Subcutaneous abdominal adipose tissue (tissue), 5 donors: ENCODE results near the gene RPL10.

ENCODE experiments used
- H3K27ac ChIP-seq: one replicate; pipeline ENCODE4 v1.7.0; 2013; ENCODE audit warnings: low read depth, mild to moderate bottlenecking, inconsistent platforms, low read length, moderate library complexity
- H3K27me3 ChIP-seq, 5 donors: one replicate each; pipeline ENCODE4 v1.7.0; 2013; ENCODE audit warnings: low read length in 5 of 5, inconsistent platforms in 1 of 5; ENCODE audit not compliant: control insufficient read depth in 5 of 5, insufficient read depth in 4 of 5
- H3K36me3 ChIP-seq, 5 donors: one replicate each; pipeline ENCODE4 v1.7.0; 2013; ENCODE audit warnings: low read length in 5 of 5; ENCODE audit not compliant: control insufficient read depth in 5 of 5, insufficient read depth in 5 of 5
- H3K4me1 ChIP-seq, 5 donors: one replicate each; pipeline ENCODE4 v1.7.0; 2013; ENCODE audit warnings: low read length in 5 of 5, mild to moderate bottlenecking in 3 of 5, moderate library complexity in 1 of 5; ENCODE audit not compliant: control insufficient read depth in 5 of 5, insufficient read depth in 5 of 5
- H3K4me3 ChIP-seq, 5 donors: one replicate each; pipeline ENCODE4 v1.7.0; 2013; ENCODE audit warnings: low read length in 5 of 5, low read depth in 1 of 5
- H3K9ac ChIP-seq, 5 donors: one replicate each; pipeline ENCODE4 v1.7.0; 2013; ENCODE audit warnings: low read length in 5 of 5, mild to moderate bottlenecking in 4 of 5, moderate library complexity in 3 of 5
- H3K9me3 ChIP-seq, 5 donors: one replicate each; pipeline ENCODE4 v1.7.0; 2013; ENCODE audit warnings: low read length in 5 of 5; ENCODE audit not compliant: control insufficient read depth in 5 of 5
- donor health status: healthy.
- donor health status: healthy.
- donor health status: healthy.
- donor health status: healthy.
- donor health status: healthy.

The RPL10 gene

DNA sequence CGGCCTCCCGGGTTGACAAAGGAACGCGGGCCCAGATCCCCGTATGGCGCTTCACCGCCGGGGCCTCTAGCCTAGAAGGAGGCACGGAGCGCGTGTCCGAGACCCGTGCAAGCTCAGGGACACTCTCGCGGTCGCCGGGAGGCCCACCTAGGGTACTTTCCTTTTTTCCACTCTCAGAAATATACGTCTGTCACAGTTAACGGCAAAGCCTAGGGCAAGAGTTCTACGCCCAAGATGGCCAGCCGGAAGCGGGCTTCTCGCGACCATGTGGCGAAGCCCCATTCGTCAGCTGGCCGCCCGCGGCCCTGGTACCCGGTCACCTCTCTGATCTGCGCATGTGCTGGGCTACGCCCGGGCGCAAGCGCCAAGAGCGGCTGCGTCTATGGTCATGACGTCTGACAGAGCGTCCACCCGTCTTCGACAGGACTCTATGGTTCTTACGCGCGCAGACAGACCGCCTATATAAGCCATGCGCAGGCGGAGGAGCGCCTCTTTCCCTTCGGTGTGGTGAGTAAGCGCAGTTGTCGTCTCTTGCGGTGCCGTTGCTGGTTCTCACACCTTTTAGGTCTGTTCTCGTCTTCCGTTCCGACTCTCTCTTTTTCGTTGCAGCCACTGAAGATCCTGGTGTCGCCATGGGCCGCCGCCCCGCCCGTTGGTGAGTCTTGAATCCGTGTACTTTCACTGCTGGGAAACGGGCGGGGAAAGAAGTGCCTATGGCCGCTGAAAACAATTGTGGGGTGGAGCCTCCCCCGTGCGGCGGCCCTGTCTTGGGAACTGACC is at the start of gene RPL10:
RPL10 (plus strand) TSS at position 490 of the 780 bp plus-strand sequence; CDS start at position 633, 143 bp downstream.
- Histone ChIP-seq H3K27me3 (peaks cover 0 to 7% (median 0%) of the 10 kb centered on the region in 5 donors), H3K36me3 (peaks cover 0 to 34% (median 22%) of the 10 kb centered on the region in 5 donors), H3K4me3 (peak within 1 kb of the TSS; percentile 71 to 88 (median 81)), H3K27ac (peak within 1 kb of the TSS; percentile 95), H3K4me1 (peaks cover 8 to 29% (median 20%) of the 10 kb centered on the region in 5 donors), H3K9me3 (peaks cover 0 to 11% (median 5%) of the 10 kb centered on the region in 5 donors), H3K9ac (peak within 1 kb of the TSS; percentile 76 to 87 (median 84))

DNA sequence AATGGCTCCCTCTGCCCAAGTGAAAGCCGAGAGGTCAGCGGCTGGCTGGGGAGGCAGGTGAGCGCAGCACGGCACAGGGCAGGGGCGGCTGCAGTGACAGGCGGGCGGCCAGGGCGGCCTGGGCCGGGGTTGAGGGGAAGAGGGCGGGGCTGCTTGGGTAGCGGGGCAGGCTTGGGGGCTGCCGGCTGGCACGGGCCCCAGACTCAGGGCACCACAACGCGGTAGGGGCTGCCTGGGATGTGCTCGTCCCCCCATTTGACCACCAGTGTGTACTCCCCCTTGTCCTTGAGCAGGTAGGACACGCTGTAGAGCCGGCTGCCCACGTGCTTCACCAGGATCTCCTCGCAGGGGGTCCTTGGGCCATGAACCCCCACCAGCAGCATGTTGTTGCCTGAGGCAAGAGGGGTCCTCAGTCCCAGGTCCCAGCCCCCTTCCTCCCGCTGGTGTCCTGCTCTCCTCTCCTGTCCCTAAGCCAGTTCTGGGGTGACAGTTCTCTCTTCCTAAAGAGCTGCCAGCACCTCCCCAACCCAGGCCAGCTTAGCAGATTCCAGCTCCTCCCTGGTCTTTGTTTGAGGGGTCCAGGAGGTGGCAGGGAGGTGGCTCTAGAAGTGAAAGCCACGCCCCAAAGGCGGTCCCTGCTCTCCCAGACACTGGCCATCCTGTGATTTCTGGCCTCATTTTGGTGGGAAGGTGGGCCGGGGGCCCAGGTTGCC is 49.4 kb upstream of the RPL10 start:
- no peak overlapping the region for H3K4me3 ChIP-seq
- peaks cover 0 to 57% (median 51%) of the 10 kb centered on the region in 5 donors for H3K36me3 ChIP-seq
- H3K9me3 ChIP-seq: no peaks in the 10 kb centered on the region
- H3K27me3 ChIP-seq: peaks cover 0 to 5% (median 0%) of the 10 kb centered on the region in 5 donors
- H3K4me1 ChIP-seq: peaks cover 0 to 6% (median 5%) of the 10 kb centered on the region in 5 donors
- H3K27ac ChIP-seq: no peak overlapping the region
- H3K9ac ChIP-seq: no peak overlapping the region

DNA sequence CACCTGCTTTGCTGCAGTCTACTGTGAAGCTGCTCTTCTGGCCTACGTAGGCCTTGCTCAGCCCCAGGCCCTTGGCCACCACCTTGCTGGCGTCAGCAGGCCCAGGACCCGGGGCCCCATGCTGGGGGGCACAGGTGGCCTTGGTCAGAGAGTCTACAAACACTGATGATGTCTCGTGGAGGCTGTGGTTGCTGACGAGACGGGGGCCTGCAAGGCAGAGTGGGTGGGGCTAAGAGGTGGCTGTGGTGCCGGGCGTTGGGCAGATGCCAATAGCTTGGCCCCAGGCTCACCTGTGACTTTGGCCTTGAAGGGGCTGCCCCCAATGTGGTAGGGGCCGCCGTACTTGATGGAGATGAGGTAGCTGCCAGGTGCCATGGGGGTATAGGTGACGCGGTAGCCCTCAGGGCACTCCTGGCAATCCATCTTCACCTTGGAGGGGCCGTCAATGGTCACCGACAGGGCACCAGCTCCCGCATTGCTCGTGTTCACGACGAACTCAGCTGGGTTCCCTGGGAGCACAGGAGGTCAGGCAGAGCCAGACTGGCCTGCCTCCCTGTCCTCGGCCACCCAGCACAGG is 48.7 kb upstream of the RPL10 start:
- no peak overlapping the region for H3K27ac ChIP-seq
- peaks cover 0 to 6% (median 5%) of the 10 kb centered on the region in 5 donors for H3K4me1 ChIP-seq
- no peaks in the 10 kb centered on the region for H3K9me3 ChIP-seq
- H3K27me3 ChIP-seq: peaks cover 0 to 6% (median 0%) of the 10 kb centered on the region in 5 donors
- H3K4me3 ChIP-seq: no peak overlapping the region
- peaks cover 0 to 64% (median 58%) of the 10 kb centered on the region in 5 donors for H3K36me3 ChIP-seq
- no peak overlapping the region for H3K9ac ChIP-seq

GRCh38 chrX:154349979-154350378 is 48.2 kb upstream of the RPL10 start:
- Histone ChIP-seq H3K4me3 (no peak overlapping the region), H3K4me1 (peaks cover 0 to 6% (median 5%) of the 10 kb centered on the region in 5 donors), H3K9me3 (no peaks in the 10 kb centered on the region), H3K27ac (no peak overlapping the region), H3K9ac (no peak overlapping the region), H3K36me3 (peaks cover 0 to 69% (median 63%) of the 10 kb centered on the region in 5 donors), H3K27me3 (peaks cover 0 to 6% (median 0%) of the 10 kb centered on the region in 5 donors)

DNA sequence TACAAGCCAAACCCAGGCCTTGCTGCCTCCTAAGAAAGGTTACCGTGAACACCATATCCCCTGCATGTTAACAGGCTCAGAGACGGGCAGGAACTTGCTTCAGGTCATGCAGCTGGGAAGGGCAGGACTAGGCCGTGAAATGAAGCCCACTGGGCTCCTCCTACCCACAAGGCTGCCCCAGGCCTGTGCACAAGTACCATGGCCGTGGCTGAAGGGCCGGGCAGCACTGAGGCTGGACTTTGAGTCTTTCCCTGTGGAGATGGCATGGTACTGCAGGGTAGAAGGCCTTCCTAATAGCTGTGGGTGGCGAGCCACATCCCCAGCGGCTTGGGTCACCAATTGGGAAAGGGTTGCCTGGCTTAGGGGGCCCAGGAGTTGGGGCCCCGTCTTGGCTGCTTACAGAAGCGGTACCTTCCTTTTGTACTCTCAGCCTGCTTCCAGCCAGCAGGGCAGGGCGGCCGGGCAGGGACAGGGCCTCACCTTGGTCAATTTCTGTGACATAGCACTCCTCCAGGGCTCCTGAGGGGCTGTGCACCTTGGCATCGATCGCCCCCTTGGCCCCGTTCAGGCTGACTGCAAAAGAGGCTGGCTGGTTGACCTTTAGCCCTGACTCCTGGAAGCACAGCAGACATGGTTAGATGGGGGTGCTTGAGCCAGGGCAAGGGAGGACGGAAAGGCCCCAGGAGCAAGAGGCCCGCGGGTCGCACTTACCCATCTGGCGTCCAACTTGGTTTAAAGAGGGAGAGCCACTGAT is 47.6 kb upstream of the RPL10 start:
- Histone ChIP-seq H3K9ac (no peak overlapping the region), H3K27ac (no peak overlapping the region), H3K36me3 (peaks cover 0 to 75% (median 69%) of the 10 kb centered on the region in 5 donors)

DNA sequence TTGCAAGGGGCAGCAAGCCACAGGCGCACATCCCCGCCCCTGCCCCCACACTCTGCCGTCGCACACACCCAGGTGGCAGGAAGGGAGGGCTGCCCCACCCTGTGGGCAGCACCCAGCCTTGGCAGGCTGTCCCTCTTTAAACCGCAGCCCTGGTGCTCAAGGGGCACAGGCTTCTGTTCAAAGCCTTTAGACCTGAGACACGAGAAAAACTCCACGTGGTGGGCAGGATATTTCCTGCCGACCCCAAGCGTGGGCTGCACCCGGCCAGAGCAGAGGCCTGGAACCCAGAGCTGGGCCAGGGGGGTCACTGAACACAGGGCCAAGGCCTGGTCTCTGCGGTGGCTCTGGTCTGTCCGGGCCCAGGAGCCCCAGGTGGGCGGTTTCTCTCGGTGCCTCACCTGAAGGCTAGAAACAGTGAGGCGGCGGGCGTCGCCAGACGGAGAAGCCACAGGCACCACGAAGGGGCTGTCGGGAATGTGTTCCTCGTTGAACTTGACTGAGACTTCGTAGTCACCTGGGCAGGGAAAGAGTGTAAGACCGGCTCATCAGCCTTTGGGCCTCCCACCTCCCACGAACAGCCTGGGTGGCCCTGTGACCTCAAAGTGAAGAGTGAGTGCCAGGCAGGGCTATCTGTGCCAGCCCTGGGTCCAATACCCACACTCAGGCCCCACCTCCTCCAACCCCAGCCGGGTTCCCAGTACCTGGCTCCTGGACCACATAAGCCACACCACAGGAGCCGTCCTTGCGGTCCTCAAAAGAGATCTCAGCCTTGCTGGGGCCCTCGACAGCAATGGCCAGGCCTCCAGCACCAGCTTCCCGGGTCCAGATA is 46.8 kb upstream of the RPL10 start:
- H3K4me1 ChIP-seq: peaks cover 0 to 6% (median 5%) of the 10 kb centered on the region in 5 donors
- H3K36me3 ChIP-seq: peaks cover 0 to 83% (median 77%) of the 10 kb centered on the region in 5 donors
- no peaks in the 10 kb centered on the region for H3K9me3 ChIP-seq
- H3K4me3 ChIP-seq: no peak overlapping the region
- no peak overlapping the region for H3K27ac ChIP-seq
- H3K9ac ChIP-seq: no peak overlapping the region
- peaks cover 0 to 6% (median 0%) of the 10 kb centered on the region in 5 donors for H3K27me3 ChIP-seq

More for the DNA sequence above, 47.6 kb upstream of the RPL10 start:
- no peak overlapping the region for H3K4me3 ChIP-seq
- peaks cover 0 to 6% (median 5%) of the 10 kb centered on the region in 5 donors for H3K4me1 ChIP-seq
- peaks cover 0 to 6% (median 0%) of the 10 kb centered on the region in 5 donors for H3K27me3 ChIP-seq
- H3K9me3 ChIP-seq: no peaks in the 10 kb centered on the region

- Histone ChIP-seq H3K27me3 (peaks cover 0 to 6% (median 0%) of the 10 kb centered on the region in 5 donors), H3K9ac (no peak overlapping the region), H3K36me3 (peaks cover 0 to 89% (median 83%) of the 10 kb centered on the region in 5 donors), H3K4me3 (no peak overlapping the region), H3K27ac (no peak overlapping the region), H3K9me3 (no peaks in the 10 kb centered on the region), H3K4me1 (peaks cover 0 to 6% (median 5%) of the 10 kb centered on the region in 5 donors)
Measured at GRCh38 chrX:154352012-154352401, 46.2 kb upstream of the RPL10 start.

DNA sequence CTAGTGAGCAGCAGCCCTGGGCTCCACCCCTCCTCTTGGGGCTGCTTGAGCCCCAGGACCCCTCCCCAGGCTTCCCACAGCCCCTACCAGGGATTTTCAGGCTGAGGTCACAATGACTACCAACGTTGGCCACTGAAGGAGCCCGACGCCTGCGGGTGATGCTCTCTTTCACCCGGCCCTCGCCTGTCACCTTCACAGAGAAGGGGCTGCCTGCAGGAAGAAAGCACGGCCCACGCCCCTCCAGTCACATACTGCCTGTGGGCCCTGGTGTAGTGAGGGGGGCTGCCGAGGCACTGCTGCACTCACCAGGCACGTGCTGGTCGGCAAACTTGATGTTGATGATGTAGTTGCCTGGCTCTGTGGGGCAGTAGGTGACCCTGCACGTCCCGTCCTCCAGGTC is 45.7 kb upstream of the RPL10 start:
- Histone ChIP-seq H3K27me3 (peaks cover 0 to 6% (median 0%) of the 10 kb centered on the region in 5 donors), H3K4me1 (peaks cover 0 to 2% (median 2%) of the 10 kb centered on the region in 5 donors), H3K4me3 (no peak overlapping the region), H3K9ac (no peak overlapping the region), H3K36me3 (peaks cover 0 to 94% (median 87%) of the 10 kb centered on the region in 5 donors), H3K9me3 (peaks cover 0 to 3% (median 0%) of the 10 kb centered on the region in 5 donors), H3K27ac (no peak overlapping the region)
